Measurements from ENCODE around the gene SLC35D2.

SLC35D2 gene

DNA sequence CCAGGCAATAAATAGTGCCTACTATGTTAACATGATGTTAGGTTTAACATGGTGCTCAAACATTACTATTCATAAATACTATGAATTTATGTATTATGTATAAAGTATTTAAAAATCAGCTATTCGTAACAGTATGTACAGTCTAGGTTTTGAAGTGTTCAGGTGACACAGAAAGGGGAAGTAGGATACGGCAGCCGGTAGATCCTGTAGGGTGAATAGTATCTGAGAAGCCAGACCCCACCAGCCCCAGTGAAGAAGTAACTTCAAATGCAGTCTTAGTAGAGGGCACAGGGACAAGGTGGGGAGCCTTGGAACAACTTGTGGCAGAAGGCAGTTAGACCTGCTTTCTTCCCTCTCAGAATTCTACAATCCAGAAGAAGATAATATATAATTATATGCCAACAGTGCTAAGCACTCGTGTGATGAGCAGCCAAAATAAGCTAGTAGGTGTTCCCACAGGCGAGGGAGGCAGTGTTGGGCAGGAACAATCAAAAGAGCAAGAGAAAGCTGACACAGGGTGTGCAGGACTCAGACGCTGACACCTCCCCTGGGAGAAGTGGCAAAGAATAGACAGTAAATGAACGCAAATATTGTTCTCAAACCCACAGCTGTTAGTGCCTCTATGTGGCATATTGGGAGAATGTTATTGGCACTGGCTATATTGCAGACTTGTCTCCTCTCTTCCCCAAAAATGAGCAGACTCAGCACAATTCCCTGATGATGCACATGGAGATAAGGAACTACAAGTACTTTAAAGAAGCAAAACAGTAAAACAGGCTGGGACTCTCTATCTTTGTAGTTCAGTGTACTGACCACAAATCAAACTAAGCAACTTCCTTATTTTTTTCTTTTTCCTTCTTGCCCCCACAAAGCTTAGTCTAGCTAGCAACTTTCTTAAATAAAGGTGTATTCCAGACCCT is 30.1 kb upstream of the SLC35D2 start:
- H3K4me3 ChIP-seq (ENCODE audit: low read depth, low read length): no peak overlapping the region
- TF ChIP-seq, protein P1, sequence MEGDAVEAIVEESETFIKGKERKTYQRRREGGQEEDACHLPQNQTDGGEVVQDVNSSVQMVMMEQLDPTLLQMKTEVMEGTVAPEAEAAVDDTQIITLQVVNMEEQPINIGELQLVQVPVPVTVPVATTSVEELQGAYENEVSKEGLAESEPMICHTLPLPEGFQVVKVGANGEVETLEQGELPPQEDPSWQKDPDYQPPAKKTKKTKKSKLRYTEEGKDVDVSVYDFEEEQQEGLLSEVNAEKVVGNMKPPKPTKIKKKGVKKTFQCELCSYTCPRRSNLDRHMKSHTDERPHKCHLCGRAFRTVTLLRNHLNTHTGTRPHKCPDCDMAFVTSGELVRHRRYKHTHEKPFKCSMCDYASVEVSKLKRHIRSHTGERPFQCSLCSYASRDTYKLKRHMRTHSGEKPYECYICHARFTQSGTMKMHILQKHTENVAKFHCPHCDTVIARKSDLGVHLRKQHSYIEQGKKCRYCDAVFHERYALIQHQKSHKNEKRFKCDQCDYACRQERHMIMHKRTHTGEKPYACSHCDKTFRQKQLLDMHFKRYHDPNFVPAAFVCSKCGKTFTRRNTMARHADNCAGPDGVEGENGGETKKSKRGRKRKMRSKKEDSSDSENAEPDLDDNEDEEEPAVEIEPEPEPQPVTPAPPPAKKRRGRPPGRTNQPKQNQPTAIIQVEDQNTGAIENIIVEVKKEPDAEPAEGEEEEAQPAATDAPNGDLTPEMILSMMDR (IDR thresholded peaks at IDR 0.05; ENCODE audit: borderline replicate concordance, insufficient read depth, low read depth, low read length): no peak

DNA sequence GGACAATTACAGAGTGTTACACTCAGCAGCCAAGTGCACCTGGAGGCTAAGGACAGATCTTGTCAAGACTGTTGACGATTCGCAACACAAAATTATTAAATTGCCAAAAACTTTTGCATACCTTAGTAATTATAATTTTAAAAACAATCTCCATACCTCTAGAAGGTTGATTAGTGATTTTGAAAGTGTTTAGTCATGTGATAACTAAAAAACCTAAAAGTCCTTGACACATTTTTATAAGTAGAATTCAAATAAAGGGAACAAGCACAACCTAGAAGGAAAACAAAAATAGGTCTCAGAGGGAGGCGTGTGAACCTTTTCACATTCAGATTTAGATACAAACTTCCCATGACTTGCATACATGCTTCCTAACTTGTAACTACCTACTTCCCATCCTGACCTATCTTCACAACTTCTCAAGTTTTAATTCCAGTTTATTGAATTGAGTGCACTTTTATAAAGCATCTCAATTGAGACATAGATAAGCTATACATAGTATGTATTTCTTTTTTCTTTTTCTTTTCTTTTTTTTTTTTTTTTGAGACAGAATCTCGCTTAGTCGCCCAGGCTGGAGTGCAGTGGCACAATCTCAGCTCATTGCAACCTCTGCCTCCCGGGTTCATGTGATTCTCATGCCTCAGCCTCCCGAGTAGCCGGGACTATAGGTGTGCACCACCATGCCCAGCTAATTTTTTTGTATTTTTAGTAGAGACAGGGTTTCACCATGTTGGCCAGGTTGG is 28.8 kb upstream of the SLC35D2 start:
- TF ChIP-seq, protein P1 (IDR thresholded peaks at IDR 0.05; ENCODE audit: borderline replicate concordance, insufficient read depth, low read depth, low read length): no peak
- H3K4me3 ChIP-seq (ENCODE audit: low read depth, low read length): no peak overlapping the region

DNA sequence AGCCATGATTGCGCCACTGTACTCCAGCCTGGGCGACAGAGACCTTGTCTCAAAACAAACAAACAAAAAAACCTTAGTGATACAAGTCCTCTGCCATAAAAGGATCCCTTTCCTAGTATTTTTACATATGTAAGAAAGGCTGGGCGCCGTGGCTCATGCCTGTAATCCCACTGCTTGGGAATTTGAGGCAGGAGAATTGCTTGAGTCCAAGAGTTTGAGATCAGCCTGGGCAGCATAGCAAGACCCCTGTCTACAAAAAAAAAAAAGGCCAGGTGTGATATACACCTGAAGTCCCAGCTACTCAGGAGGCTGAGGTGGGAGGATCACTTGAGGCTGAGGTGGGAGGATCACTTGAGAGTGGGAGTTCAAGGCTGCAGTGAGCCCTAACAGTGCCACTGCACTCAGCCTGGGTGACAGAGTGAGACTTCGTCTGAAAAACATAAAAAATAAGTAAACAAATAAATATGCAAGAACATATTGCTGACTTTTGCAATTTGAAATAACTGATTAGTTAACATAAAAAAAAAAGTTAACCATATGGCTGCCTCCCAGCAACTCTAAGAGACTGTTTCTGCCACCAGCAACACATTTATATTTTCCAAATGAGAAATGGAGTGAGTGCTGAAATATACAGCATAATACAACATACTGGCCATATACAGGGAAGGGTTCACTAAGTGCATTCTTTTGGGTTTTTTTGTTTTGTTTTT is 27.8 kb upstream of the SLC35D2 start:
- no peak overlapping the region for H3K4me3 ChIP-seq (ENCODE audit: low read depth, low read length)

DNA sequence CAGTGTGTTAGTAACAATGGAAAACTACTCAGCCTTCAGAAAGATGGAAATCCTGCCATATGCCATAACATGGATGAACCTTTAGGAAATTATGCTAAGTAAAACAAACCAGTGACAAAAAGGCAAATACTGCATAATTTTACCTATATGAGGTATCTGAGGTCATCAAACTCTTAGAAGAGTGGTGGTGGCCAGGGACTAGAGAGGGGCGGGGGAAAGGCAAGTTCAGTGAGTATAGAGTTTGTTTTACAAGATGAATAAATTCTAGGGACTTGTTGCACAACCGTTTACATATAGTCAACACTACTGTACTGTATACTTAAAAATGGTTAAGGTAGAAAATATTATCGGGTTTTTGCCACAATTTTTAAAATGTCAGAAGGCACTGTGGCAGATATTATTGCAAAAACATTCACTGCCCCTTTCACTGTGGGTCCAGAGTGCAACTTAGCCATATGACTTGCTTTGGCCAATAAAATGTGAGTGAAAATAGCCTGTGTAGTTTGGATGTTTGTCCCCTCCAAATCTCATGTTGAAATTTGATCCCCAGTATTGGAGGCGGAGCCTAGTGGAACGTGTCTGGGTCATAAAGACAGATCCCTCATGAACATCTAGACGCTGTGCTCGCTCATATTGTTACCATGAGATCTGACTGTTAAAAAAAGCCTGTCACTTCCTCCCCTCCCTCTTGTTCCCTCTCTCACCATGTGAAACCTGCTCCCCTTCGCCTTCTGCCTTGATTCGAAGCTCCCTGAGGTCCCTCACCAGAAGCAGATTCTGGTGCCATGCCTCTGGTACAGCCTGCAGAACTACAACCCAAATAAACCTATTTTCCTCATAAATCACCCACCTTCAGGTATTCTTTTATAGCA is 25.1 kb upstream of the SLC35D2 start:
- TF ChIP-seq, protein P1 (IDR thresholded peaks at IDR 0.05; ENCODE audit: borderline replicate concordance, insufficient read depth, low read depth, low read length): no peak
- no peak overlapping the region for H3K4me3 ChIP-seq (ENCODE audit: low read depth, low read length)

More for the DNA sequence above, 27.8 kb upstream of the SLC35D2 start:
- TF ChIP-seq, protein P1 (IDR thresholded peaks at IDR 0.05; ENCODE audit: borderline replicate concordance, insufficient read depth, low read depth, low read length): no peak

DNA sequence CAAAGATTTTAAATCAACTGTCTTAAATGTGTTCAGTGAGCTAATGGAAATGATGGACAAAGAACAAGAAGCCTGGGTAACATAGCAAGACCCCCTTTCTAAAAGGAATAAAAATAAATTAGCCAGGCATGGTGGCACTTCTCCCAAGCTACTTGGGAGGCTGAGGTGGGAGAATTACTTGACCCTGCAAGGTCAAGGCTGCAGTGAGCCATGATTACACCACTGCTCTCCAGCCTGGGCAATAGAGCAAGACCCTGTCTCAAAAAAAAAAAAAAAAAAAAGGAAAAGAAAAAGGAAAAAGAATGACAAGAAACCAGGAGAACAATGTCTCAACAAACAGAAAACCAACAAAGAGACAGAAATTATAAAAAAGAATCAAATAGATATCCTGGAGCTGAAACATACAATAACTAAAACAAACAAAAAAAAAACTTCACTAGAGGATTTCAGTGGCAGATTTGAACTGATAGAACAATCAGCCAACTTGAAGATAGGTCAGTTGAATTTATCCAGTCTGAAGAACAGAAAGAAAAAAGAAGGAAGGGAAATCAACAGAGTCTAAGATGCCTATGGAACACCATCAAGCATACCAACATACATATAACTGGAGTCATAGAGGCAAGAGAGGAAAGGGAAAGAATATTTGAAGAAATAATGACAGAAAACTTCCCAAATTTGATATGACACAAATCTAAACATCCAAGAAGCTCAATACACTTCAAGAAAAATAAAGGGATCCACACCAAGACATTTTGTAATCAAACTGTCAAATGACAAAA is 16.8 kb upstream of the SLC35D2 start:
- no peak overlapping the region for H3K4me3 ChIP-seq (ENCODE audit: low read depth, low read length)
- TF ChIP-seq, protein P1 (IDR thresholded peaks at IDR 0.05; ENCODE audit: borderline replicate concordance, insufficient read depth, low read depth, low read length): no peak

DNA sequence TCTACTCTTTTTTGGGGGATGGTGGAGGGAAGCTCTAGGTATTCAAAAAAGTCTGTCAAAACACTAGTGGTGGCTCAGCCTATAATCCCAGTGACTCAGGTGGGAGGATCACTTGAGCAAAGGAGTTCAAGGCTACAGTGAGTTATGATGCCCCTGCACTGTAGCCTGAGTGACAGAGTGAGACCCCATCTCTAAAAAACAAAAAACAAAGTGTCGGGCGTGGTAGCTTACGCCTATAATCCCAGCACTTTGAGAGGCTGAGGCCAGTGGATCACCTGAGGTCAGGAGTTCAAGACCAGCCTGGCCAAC is 15.8 kb upstream of the SLC35D2 start:
- no peak overlapping the region for H3K4me3 ChIP-seq (ENCODE audit: low read depth, low read length)

More for the DNA sequence above, 15.8 kb upstream of the SLC35D2 start:
- TF ChIP-seq, protein P1 (IDR thresholded peaks at IDR 0.05; ENCODE audit: borderline replicate concordance, insufficient read depth, low read depth, low read length): no peak
